Measurements from ENCODE around the gene IKZF3.
"Not testable (repeated sequence)": the region's sequence is repeated elsewhere in the genome, so short reads cannot be mapped to it uniquely, and the experiment has no call there.

IKZF3 gene

GRCh38 chr17:39863918-39864746, at the start of gene IKZF3:
Gene IKZF3, minus strand, starts transcription at chr17:39864312. Its CDS starts 186 bp downstream, at chr17:39864126.
- DNase-seq (ENCODE audit: low spot score): peak; percentile 44

GRCh38 chr17:39908789-39909352, 44.8 kb upstream of the IKZF3 start:
- DNase-seq (ENCODE audit: low spot score): no peak

GRCh38 chr17:39904990-39905288, 40.8 kb upstream of the IKZF3 start:
- no peak for DNase-seq (ENCODE audit: low spot score)

- no peak for DNase-seq (ENCODE audit: low spot score)
Observed at GRCh38 chr17:39903158-39903884, 39.2 kb upstream of the IKZF3 start.

GRCh38 chr17:39902027-39902426, 37.9 kb upstream of the IKZF3 start:
- not testable (repeated sequence) for DNase-seq (ENCODE audit: low spot score)

- DNase-seq (ENCODE audit: low spot score): no peak
Observed at GRCh38 chr17:39899215-39899614, 35.1 kb upstream of the IKZF3 start.

GRCh38 chr17:39898088-39898487, 34.0 kb upstream of the IKZF3 start:
- no peak for DNase-seq (ENCODE audit: low spot score)

- DNase-seq (ENCODE audit: low spot score): no peak
Observed at GRCh38 chr17:39894681-39895376, 30.7 kb upstream of the IKZF3 start.

- no peak for DNase-seq (ENCODE audit: low spot score)
Observed at GRCh38 chr17:39889200-39889599, 25.1 kb upstream of the IKZF3 start.

- DNase-seq (ENCODE audit: low spot score): no peak
Observed at GRCh38 chr17:39887078-39887477, 23.0 kb upstream of the IKZF3 start.

- DNase-seq (ENCODE audit: low spot score): not testable (repeated sequence)
Observed at GRCh38 chr17:39886102-39886501, 22.0 kb upstream of the IKZF3 start.

GRCh38 chr17:39872751-39873150, 8.6 kb upstream of the IKZF3 start:
- no peak for DNase-seq (ENCODE audit: low spot score)

- no peak for DNase-seq (ENCODE audit: low spot score)
Observed at GRCh38 chr17:39871801-39872200, 7.7 kb upstream of the IKZF3 start.

GRCh38 chr17:39870776-39871175, 6.7 kb upstream of the IKZF3 start:
- no peak for DNase-seq (ENCODE audit: low spot score)

- DNase-seq (ENCODE audit: low spot score): no peak
Observed at GRCh38 chr17:39868554-39868942, 4.4 kb upstream of the IKZF3 start.

- no peak for DNase-seq (ENCODE audit: low spot score)
Observed at GRCh38 chr17:39867880-39868553, 3.9 kb upstream of the IKZF3 start, which contains the start of gene ZPBP2. Gene ZPBP2, plus strand, starts transcription at chr17:39868202. Its CDS starts 153 bp downstream, at chr17:39868355.

- no peak for DNase-seq (ENCODE audit: low spot score)
Observed at GRCh38 chr17:39867084-39867879, 3.2 kb upstream of the IKZF3 start.

- DNase-seq (ENCODE audit: low spot score): no peak
Observed at GRCh38 chr17:39866013-39866730, 2.1 kb upstream of the IKZF3 start.

GRCh38 chr17:39863244-39863917, 731 bp downstream of the IKZF3 start:
- DNase-seq (ENCODE audit: low spot score): no peak

GRCh38 chr17:39861235-39861634, 2.9 kb downstream of the IKZF3 start:
- no peak for DNase-seq (ENCODE audit: low spot score)
